Measurements from ENCODE around the gene DTD2.

DNA sequence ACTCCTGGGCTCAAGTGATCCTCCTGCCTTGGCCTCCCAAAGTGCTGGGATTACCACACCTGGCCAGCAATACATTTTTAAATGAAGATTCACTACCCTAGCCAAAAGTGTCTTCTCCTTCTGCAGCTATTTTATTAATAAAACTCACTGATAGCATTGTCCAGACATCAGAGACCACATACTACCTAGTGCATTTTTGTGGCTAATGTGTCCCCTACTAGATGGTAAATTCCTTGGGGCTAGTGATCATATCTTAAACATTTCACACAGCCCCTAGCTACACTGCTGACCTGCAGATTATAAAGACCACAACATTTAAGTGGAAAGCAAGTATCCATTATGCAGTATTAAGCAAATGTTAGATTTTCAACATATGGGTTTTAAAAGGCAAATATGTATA lies 17.0 kb downstream of the DTD2 start:
- TF ChIP-seq, protein P1, sequence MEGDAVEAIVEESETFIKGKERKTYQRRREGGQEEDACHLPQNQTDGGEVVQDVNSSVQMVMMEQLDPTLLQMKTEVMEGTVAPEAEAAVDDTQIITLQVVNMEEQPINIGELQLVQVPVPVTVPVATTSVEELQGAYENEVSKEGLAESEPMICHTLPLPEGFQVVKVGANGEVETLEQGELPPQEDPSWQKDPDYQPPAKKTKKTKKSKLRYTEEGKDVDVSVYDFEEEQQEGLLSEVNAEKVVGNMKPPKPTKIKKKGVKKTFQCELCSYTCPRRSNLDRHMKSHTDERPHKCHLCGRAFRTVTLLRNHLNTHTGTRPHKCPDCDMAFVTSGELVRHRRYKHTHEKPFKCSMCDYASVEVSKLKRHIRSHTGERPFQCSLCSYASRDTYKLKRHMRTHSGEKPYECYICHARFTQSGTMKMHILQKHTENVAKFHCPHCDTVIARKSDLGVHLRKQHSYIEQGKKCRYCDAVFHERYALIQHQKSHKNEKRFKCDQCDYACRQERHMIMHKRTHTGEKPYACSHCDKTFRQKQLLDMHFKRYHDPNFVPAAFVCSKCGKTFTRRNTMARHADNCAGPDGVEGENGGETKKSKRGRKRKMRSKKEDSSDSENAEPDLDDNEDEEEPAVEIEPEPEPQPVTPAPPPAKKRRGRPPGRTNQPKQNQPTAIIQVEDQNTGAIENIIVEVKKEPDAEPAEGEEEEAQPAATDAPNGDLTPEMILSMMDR (IDR thresholded peaks at IDR 0.05), result no peak
- TF ChIP-seq EZH2 (IDR thresholded peaks at IDR 0.05; ENCODE audit: borderline replicate concordance, insufficient read depth, low read depth, low read length, poor library complexity, severe bottlenecking), result no peak

Measured in B cell (primary cell).